Stimulated activated CD4-positive, alpha-beta T cell treated with anti-CD3 and anti-CD28 coated beads, Interleukin-15, amount 100 ng/mL, for 48 hours (primary cell): ENCODE measurements around the gene PDIA6.

Experiments used
- DNase-seq, 2 donors: peaks; one replicate each; pipeline ENCODE4 v3.0.0-alpha.2; 2020; ENCODE audit warnings: low read depth in 2 of 2

Gene PDIA6

DNA sequence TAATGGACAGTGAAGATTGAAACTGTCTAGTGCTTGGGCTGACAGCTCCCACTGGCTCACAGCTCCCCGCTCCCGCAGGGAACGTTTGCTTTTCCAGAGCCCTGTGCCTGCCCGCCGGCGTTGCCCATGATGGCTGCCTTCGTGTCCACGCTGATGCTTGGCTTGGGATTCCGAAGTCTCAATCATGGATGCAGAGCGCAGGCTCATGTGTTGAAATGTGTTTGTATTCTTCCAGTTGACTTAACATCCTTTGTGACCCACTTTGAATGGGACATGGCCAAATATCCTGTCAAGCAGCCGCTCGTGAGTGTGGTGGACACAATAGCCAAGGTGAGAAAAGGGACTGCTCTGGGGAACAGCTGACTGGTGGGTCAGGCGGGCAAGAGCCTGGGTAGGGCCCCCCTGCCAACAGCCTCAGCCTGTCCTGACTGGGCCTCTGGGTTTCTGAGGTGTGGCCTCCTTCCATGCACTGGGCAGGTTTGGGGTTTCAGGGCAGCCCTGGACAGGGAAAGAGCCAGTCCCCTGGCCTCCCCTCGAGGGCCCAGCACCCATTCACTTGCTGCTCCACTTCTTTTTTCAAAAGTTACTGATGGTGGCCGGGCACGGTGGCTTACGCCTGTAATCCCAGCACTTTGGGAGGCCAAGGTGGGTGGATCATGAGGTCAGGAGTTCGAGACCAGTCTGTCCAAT is 48.3 kb downstream of the PDIA6 start:
- no peak for DNase-seq

DNA sequence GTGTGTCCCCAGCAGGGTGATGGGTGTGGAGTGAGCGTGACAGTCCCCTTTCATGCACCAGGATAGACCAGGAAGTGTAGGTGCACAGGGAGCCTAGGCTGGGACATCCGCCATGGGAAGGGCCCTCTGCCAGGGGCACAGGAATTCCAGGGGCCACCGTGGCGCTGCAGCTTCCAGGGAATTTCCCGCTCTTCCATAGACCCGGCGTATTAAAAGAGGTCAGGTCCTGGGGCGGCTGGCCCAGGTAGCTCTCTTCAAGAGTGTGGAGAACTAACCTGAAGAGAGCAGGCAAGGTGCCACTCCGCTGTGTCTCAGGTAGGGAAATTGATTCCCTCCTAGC is 49.2 kb downstream of the PDIA6 start:
- DNase-seq = no peak

DNA sequence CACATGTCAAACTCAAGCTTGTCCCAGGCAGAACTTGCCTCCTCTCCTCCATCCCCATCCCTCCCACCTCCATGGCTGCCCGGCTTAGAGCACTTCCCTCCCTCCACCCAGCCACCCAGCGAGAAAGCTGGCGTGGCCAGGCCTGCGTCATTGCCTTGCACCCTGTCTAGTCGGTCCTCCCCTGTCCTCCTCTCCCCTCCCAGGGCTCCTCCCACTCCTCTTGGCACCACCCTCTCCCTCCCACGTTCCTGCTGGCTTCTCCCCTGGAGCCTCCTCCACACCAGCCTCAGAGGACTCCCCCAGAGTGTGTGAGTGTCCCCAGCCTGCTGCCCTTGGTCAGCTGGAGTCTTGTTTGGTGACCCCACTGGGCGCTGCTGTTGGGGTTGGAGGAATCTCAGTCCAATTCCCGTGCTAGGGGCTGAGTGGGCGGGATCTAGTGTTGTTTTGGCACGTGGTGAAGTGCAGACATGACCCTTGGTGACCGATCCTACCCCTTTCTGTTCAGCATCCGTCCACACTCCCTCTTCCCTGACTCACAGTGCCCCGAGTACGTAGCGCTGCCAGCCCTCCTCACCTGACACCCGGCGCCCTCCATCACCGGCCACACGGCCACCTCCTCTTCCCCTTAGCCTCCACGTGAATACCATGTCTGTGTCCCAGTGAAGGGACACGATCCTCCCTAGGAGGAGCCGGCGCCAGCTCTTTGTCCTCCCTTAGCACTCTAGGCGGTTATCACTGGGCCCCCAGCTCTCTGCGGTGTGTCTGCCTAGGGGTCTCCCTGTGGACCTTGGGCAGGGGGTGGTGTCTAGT is 49.7 kb downstream of the PDIA6 start:
- DNase-seq = no peak

DNA sequence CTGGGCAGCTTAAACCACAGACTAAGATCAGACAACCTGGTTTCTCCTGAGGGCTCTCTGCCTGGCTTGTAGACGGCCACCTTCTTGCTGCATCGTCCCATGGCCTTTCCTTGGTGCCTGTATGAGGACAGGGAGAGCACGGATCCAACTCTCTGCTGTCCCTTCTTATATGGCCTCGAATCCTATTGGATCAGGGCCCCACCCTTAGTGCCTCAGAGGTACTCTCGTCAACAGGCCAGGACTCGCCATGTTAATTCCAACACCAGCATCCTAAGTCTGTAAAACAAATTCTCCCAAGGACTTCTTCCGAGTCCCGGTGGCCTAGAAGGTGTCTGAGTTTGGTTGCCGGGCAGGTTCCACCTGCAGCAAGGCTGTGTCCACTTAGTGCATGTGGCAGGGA is 51.0 kb downstream of the PDIA6 start:
- DNase-seq = no peak

DNA sequence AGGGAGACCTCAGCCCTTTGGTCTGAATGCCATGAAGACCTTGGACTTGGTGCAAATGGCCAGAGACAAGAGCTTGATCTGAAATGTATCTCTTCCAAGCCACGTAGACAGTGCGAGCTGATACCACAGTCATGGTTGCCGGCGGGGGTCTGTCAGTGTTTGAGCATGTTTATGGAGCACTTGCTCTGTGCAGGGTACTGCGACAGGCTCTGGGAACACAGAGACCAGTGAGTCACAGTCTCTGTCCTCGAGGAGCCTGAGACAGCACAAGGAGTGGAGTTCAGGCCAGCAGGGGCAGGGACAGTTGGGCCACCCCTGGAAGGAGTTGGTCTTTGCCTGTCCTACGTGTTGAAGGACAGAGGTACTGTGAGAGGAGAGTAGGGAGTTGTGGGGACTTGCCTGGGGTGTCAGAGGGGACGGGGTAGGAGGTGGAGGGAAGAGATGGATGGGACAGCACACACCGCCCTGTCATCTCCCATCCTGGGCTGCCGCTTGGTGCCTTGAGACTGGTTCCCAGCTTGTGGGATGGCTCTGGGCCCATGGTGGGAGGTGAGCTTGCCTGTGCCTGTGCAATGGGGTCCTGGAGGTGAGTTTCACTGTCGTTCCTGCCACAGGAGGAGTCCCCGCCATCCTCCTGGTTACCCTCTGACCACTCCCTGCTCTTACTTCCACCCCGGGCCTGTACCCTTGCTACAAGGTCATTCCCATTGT is 51.6 kb downstream of the PDIA6 start:
- DNase-seq = no peak

DNA sequence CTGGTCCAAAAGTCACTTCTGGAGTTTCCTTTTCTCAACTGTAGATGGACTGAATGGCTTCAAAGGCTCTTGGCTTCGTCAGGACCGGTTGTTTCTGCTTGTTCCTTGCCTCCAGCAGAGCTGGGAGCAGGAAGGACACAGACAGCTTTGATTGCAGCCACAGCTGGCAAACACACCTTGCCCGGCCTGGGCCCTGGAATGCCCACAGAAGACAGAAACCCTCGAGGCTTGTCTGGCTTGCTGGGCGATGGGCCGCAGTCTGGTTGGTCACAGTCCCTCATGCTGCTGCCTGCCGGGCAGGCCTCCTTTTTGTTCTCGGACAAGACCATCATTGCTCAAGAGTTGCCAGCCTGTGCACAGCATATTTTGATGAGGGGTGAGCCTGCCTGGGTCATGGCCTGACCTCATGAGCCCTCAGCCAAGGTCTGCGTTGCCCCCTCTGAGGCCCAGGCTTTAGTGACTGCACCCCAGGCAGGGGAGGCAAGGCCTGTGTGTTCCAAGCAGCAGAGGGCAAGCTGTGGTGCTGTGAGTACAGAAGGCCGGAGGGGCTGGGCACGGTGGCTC is 53.4 kb downstream of the PDIA6 start:
- no peak for DNase-seq

DNA sequence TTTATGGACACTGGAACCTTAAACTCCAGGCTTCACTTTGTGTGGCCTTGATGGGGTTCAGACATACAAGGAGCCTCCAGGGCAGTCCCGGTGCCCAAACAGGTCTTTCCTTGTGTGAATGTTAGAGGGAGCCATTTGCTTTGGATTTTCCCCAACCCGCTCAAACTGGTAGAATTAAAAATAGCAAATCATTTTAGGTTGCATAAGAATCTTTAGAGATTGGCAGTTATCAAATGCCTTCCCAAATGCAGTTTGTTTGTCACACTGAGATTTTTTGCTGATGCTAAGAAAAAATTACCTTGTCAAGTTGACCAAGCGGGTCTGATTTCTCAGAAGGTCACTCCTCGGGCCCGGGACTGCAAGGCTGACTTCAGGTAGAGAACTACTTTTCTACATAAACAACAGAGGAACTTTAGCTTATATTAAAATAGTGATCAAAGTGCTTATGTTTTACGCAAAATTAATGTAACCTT is 54.7 kb downstream of the PDIA6 start:
- no peak for DNase-seq

DNA sequence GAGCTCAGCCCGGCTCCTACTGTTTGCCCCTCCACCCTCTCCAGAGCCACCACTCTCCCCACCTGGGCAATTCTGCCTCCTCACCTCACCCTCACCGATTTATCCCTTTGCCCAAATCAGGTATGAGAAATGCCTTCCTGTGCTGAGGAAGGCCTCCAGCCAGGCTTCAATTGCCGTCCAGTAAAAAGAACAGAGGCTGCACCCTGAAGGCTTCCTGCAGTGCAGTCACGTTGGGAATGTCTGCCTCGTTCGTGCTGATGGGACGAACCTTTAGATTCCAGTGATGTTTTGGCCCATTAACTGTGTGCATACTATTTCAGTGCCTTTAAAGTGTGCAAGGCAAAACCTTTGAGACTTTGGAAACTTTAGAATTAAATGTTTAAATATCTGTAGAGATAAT is 57.0 kb downstream of the PDIA6 start:
- DNase-seq = no peak

DNA sequence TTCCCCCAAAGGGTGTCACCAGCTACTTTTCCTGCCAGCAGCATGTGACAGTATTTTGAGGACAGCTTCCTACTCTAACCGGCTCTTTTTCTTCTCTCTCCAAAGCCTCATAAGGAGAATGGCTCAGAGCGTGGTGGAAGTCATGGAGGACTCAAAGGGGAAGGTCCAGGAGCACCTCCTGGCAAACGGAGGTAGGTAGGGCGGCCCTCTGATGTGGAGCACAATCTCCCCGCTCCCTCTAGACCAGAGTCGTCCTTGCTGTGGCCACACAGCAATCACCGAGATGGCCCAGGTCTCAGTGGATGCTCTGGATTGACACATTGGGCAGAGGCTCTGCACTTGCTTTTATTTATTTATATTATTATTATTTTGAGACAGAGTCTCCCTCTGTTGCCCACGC is 58.7 kb downstream of the PDIA6 start:
- no peak for DNase-seq

DNA sequence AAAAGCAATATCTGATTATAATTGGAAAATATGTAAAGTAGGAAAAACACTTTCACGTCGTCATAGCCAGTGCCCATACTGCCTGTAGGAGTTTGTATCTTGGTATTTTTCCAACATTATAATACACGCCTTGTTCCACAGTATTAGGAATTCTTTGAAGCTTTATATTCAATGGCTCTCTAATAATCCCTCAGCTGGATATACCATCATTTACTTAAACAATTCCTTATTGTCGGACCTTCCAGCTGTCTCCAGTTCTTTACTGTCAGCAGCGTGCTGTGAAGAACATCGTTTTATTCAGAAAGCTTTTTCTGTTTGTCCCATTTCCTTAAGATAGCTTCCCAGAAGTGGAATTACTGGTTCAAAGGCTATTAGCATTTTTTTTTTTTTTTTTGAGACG is 59.4 kb downstream of the PDIA6 start:
- DNase-seq = no peak

DNA sequence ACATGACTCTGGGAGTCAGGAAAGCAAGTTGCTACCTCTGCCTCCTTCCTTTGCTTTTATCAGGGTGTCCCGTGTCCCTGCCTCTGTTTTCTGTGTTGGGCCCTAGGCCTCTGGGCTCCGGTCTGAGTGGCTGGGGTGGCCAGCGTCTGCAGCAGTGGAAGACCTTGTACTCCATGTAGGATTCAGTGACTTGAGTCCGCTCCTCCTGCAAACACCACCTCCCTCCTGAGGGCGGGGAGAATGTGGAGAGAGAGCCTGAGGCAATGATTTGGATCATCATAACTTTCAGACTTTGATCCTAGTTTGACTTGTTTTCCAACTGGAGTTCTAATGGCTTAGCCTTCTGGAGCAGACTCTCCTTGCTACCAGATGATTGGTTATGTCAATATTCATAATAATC is 60.3 kb downstream of the PDIA6 start:
- no peak for DNase-seq

DNA sequence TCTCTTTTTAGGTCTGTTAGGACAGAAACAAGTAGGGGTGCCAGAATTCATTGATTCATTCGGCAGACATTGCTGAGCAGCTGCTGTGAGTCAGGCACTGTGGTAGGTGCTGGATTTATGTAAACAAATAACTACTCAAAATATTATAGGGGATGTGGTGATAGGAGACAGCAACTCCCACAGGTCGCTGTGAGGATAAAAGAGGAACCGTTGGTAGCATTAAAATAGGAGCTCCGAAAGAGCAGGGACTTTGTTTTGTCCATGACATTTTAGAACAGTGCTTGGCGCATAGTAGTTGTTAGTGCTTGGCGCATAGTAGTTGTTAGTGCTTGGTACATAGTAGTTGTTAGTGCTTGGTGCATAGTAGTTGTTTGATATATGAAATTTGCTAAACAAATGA is 62.0 kb downstream of the PDIA6 start:
- DNase-seq = no peak

DNA sequence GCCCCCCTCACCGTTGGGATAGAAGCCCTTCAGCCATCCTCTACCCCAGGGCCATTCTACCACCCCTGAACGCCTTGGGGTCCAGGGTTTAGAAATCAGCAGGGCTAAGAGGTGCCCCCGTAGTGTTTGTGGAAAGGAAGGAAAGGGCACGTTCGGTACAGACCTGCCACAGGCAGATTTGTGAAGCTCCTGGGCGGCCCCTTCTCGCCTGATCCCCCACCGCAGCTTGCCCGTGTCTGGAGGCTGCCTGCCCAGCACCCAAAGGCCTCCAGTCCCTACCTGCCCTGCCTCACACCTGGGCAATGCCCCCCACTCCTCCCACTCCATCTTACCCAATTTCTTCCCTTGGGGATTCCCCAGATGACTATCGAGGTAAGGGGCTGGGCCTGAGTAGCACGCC is 69.9 kb downstream of the PDIA6 start:
- DNase-seq = no peak

DNA sequence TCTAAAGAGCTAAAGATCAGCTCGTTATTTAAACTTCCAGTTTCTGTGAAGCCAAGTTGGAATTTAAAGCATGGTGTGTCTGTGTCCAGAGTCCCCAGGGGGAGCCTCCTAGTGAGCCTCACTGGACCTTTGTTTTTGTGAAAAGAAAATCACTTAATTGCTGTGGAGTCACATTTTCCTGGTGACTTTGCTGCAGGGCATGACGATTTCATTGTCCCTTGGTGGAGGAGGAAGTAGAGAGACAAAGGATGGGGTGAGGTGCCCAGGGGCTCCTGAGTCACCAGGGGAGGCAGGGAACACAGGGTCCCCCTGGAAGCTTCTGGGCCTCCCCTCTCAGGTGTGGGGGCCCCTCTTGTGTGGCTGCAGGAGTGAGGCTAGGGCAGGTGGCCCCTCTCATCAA is 71.4 kb downstream of the PDIA6 start:
- no peak for DNase-seq

DNA sequence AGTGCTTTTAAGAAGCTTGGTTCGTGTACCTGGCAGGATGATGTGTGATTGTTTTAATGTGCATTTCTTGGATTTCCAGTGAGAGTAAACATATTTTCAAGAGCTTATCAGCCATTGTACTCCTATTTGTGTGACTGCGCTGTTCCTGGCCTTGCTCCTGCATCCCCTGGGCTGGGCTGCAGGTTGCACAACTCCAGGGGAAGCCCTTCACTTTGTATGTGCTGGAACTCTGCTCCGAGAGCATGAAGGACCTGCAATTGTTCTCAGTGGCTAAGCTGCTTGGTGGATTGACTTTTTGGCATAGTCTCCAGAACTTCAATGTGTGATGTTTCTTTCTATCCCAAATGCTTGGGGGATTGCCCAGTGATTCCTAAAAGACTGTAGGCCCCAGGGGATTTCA is 72.4 kb downstream of the PDIA6 start:
- no peak for DNase-seq

DNA sequence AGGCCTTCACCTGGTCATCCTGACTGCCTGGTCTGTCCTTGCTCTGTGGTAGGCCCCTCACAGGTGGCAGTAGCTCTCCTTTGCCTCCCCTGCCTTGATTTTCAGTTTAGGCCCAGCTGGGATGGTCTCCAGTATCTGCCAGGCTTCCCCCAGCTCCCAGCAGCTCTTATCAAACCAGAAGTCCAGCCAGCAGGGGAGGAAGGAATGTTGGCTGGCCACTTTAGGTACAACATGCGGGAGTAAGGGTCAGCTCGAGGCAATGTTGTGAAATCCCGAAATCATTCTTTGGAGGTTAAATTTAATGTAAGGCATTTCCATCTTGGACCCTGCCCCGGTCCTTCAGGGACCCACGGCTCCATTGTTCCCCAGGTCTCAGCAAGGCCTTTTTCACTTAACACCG is 74.4 kb downstream of the PDIA6 start:
- DNase-seq = no peak

DNA sequence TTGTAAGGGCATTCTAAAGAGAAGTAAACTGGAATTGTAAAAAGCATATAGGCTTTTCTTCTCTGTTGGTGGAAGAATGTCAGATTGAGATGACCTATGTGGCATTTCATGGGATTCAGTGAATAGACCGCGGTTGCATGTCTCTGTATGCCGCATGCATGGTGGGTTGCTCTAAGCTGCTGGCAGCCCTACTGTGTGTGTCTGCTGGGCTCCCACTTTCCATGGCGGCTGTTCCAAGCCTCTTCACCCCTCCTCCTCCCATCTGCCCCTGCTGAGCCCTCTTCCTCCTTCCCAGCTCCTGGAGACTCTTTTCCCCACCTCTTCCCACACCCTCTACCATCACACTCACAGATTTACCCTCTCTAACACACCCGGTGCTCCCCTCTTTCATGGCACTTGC is 78.6 kb downstream of the PDIA6 start:
- DNase-seq = no peak

DNA sequence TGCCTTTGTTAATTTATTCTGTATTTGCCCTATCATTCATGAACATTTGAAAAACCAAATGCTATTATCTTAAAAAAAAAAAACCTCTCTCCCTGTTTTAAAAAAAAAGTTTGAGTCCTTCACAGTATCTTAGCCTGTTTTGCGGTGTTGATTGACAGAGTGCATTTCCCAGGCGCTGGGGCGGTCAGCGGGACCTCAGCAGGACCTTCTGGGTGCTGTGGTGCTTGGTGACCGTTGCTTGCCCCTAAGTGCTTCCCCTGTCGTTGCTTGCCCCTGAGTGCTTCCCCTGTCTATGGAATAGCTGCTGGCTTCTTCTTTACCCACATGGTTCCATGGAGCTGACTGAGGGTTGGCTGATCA is 79.0 kb downstream of the PDIA6 start:
- no peak for DNase-seq
